HCEC 1CT (cell line): ENCODE measurements around the gene NPFFR1.
"Not testable (repeated sequence)": the region's sequence is repeated elsewhere in the genome, so short reads cannot be mapped to it uniquely, and the experiment has no call there.

Experiments used
- DNase-seq: peaks from one replicate; pipeline ENCODE4 v3.0.0-alpha.2; 2017

The NPFFR1 gene

DNA sequence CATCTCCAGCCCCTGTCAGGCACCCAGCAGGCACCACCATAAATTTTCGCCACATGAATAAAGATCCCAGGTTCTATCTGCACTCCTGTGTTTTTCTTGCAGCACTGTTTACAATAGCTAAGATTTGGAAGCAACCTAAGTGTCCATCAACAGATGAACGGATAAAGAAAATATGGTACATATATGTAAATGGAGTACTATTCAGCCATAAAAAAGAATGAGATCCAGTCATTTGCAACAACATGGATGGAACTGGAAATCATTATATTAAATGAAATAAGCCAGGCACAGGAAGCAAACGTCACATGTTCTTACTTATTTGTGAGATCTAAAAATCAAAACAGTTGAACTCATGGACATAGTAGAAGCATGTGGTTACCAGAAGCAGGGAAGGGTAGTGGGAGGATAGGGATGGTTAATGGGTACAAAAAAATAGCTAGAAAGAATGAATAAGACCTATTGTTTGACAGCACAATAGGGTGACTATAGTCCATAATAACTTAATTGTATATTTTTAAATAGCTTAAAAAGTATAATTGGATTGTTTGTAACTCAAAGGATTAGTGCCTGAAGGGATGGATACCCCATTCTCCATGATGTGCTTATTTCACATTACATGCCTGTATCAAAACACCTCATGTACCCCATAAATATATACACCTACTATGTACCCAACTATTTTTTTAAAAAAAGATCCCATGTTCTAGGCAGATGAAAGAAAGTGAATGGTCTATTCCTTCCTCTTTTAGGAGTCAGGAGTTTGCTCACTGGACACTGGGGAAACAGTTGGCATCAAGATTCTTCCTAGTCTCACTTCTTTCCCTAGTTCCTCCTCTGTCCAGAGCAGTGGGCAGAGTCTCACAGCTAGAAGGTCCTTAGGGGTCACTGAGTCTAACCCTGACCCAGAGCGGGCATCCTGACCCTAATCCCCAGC lies 1.0 kb upstream of the NPFFR1 start:
- no peak for DNase-seq

GRCh38 chr10:70283071-70283444 lies 746 bp downstream of the NPFFR1 start:
- DNase-seq, result no peak

- DNase-seq, result no peak
Observed at GRCh38 chr10:70281609-70282008, 2.2 kb downstream of the NPFFR1 start.

GRCh38 chr10:70280099-70280498 lies 3.7 kb downstream of the NPFFR1 start:
- no peak for DNase-seq

GRCh38 chr10:70277396-70278030 lies 6.3 kb downstream of the NPFFR1 start:
- no peak for DNase-seq

GRCh38 chr10:70274643-70275042 lies 9.2 kb downstream of the NPFFR1 start:
- DNase-seq, result peak; percentile 28

- DNase-seq, result peak; percentile 33
Observed at GRCh38 chr10:70272925-70273316, 10.9 kb downstream of the NPFFR1 start.

- DNase-seq, result no peak
Observed at GRCh38 chr10:70271996-70272924, 11.5 kb downstream of the NPFFR1 start.

GRCh38 chr10:70270952-70271351 lies 12.9 kb downstream of the NPFFR1 start:
- DNase-seq, result no peak

DNA sequence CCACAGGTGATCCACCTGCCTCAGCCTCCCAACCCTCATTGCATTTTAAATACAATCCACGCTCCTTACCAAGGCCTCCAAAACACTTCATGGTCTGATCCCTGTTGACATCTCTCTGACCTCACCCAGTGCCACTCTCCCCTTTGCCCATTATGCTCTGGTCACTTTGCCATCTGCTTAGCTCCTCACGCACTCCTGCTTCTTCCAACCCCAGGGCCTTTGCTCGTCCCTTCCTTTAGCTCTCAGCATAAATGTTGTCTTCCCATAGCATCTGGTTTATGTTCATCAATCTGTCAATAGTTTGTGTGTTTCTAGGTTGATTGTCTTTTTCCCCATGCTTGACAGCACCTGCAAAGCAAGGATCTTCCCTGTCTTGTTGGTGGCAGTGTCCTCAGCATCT lies 14.1 kb downstream of the NPFFR1 start:
- no peak for DNase-seq

DNA sequence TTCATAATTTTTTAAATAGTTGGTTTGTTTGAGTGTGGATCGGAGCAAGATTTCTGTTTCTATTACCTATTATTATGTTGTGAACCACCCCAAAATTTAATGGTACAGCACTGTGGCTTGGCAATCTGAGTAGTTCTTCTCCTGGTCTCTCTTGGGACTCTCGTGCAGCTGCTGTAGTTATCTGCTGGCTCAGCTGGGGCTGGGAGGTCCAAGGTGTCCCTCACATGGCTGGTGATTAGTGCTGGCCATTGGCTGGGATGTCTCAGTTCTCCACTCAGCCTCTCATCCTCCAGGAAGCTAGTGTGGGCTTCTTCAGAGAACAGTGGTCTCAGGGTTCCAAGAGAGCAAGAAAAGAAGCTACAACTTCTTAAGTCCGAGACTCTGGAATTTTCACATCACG lies 15.4 kb downstream of the NPFFR1 start:
- no peak for DNase-seq

GRCh38 chr10:70267161-70267933 lies 16.5 kb downstream of the NPFFR1 start:
- peak; percentile 96 for DNase-seq

GRCh38 chr10:70266701-70267100 lies 17.1 kb downstream of the NPFFR1 start:
- DNase-seq, result no peak

GRCh38 chr10:70266056-70266455 lies 17.7 kb downstream of the NPFFR1 start:
- DNase-seq, result no peak

DNA sequence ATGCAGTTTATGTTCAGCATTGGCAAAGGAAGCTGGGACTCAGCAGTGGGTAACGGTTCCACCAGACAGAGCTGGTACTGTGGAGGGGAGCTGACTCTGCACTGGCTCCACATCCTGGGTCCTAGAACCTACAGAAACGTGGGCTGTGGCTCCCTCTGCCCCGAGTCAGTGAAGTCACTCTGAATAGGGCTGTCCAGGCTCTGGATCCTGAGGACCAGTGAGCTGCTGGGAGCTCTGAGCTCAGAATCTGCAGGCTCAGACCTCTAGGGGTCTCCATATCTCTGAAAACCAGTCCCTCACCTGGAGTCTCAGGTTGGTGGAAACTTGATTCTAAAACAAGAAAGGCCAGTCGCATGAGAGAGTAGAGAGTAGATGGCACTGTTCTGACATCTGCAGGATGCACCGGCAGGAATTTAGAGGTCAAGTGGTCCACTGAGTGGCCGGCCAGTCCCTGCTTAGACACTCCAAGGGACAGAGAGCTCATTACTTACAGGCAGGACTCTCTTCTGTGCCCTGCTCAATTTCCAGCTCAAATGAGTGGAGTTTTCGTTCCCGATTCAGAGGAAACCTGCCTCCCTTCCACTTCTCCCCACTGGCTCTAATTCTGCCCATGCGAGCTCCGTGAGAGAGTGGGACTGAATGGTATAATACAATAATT lies 18.6 kb downstream of the NPFFR1 start:
- peak; percentile 11 for DNase-seq

- DNase-seq, result no peak
Observed at GRCh38 chr10:70260734-70261133, 23.1 kb downstream of the NPFFR1 start.

DNA sequence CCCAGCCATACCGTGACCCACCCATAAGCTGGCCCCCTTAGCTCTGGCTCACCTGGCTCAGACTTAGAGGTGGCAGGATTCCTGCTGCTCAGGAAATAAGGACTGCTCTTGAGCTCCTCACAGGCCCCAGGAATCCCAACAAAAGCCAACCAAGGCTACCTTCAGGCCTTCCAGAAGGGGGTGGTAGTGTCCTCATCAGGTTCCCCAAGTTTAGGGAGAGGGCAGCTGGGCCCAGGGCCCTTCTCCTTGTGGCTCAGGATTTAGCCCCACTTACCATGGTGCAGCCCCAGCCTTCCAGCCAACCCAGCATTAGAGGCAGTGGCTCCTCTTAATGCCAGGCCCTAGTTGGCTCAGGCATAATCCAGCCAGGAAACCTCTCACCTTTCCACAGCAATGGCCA lies 23.5 kb downstream of the NPFFR1 start:
- DNase-seq, result no peak

GRCh38 chr10:70258216-70258615 lies 25.6 kb downstream of the NPFFR1 start:
- no peak for DNase-seq

- DNase-seq, result not testable (repeated sequence)
Observed at GRCh38 chr10:70257816-70258215, 26.0 kb downstream of the NPFFR1 start.

DNA sequence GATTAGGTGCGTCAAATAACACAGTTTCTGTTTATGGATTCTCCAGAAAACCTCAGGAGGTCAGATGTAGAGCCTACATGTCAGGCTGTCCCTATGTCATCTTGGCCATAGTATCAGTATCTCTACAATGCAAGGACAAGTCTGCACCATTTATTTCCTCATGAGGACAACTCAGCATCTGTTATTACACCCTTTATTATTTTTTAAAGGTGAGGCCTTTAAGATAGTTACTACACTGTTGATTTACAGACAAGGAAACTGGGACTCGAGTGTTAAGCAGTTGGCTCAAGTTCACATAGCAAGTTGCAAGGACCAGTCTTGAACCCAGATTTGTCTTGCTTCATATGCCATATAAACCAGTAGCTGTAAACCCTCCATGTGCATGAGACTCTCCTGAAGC lies 27.3 kb downstream of the NPFFR1 start:
- DNase-seq, result no peak

GRCh38 chr10:70255329-70256299 lies 28.2 kb downstream of the NPFFR1 start:
- no peak for DNase-seq
